Measurements from ENCODE around the gene EMILIN2. TPM values are rescaled to one million over a fixed set of nuclear protein-coding genes. Genes with fewer than 3 reads are reported as not detected.
"Not testable (repeated sequence)": the region's sequence is repeated elsewhere in the genome, so short reads cannot be mapped to it uniquely, and the experiment has no call there.

Gene EMILIN2
- total and polyA plus RNA-seq, 8 donors = 0.43 to 11.0 (median 3.4) TPM

DNA sequence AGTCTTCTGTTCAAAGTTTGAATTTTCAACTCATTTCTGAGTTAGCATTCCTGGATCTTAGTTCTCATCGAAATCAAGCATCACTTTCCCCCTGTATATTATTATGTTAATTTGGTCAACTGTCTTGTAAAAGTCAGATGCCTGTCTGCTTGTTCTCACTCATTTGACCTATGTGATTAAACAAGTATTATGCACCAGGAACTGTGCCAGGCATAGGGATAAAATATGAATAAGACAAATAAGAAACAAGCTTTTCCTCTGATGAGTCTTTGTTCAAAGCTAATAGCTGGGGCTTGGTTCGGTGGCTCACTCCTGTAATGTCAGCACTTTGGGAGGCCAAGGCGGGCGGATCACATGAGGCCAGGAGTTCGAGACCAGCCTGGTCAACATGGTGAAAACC is 19.7 kb upstream of the EMILIN2 start:
- H3K4me3 ChIP-seq = no peak overlapping the region
- no peaks in the 10 kb centered on the region for H3K27me3 ChIP-seq
- ATAC-seq = no peak
- H3K36me3 ChIP-seq = no peaks in the 10 kb centered on the region
- TF ChIP-seq, protein P1, sequence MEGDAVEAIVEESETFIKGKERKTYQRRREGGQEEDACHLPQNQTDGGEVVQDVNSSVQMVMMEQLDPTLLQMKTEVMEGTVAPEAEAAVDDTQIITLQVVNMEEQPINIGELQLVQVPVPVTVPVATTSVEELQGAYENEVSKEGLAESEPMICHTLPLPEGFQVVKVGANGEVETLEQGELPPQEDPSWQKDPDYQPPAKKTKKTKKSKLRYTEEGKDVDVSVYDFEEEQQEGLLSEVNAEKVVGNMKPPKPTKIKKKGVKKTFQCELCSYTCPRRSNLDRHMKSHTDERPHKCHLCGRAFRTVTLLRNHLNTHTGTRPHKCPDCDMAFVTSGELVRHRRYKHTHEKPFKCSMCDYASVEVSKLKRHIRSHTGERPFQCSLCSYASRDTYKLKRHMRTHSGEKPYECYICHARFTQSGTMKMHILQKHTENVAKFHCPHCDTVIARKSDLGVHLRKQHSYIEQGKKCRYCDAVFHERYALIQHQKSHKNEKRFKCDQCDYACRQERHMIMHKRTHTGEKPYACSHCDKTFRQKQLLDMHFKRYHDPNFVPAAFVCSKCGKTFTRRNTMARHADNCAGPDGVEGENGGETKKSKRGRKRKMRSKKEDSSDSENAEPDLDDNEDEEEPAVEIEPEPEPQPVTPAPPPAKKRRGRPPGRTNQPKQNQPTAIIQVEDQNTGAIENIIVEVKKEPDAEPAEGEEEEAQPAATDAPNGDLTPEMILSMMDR (IDR thresholded peaks at IDR 0.05) = no peak
- WGBS, 2 donors = 83 to 91% methylated on average over 5 of the region's 5 CpGs
- DNase-seq = no peak
- no peak overlapping the region for H3K27ac ChIP-seq
- no peak for FAIRE-seq
- no peaks in the 10 kb centered on the region for H3K4me1 ChIP-seq
- intact Hi-C loops (cut with DNase I) = no loop called here
- no peaks in the 10 kb centered on the region for H3K9me3 ChIP-seq

GRCh38 chr18:2836118-2836517 is 10.7 kb upstream of the EMILIN2 start:
- H3K4me3 ChIP-seq; intact Hi-C loops (cut with DNase I); H3K9me3 ChIP-seq; DNase-seq; ATAC-seq; H3K27me3 ChIP-seq; H3K36me3 ChIP-seq; FAIRE-seq; H3K27ac ChIP-seq; H3K4me1 ChIP-seq: not testable (repeated sequence)
- 83 to 87% methylated on average over 3 of the region's 3 CpGs for WGBS, 2 donors

GRCh38 chr18:2837290-2837689 is 9.5 kb upstream of the EMILIN2 start:
- FAIRE-seq; intact Hi-C loops (cut with DNase I); ATAC-seq; H3K27me3 ChIP-seq; H3K4me1 ChIP-seq; DNase-seq; H3K4me3 ChIP-seq; H3K36me3 ChIP-seq; H3K27ac ChIP-seq; H3K9me3 ChIP-seq: not testable (repeated sequence)

- ATAC-seq (no peak), FAIRE-seq (no peak), DNase-seq (no peak)
- Histone ChIP-seq H3K36me3 (no peaks in the 10 kb centered on the region), H3K4me3 (no peak overlapping the region), H3K27ac (no peak overlapping the region), H3K27me3 (no peaks in the 10 kb centered on the region), H3K4me1 (no peaks in the 10 kb centered on the region), H3K9me3 (no peaks in the 10 kb centered on the region)
- intact Hi-C loops (cut with DNase I) = no loop called here
- 84 to 86% methylated on average over 8 of the region's 8 CpGs for whole genome bisulfite sequencing, 2 donors
- TF ChIP-seq, protein P1 (IDR thresholded peaks at IDR 0.05) = no peak
These were observed 7.6 kb upstream of the EMILIN2 start for GRCh38 chr18:2839202-2839601.

DNA sequence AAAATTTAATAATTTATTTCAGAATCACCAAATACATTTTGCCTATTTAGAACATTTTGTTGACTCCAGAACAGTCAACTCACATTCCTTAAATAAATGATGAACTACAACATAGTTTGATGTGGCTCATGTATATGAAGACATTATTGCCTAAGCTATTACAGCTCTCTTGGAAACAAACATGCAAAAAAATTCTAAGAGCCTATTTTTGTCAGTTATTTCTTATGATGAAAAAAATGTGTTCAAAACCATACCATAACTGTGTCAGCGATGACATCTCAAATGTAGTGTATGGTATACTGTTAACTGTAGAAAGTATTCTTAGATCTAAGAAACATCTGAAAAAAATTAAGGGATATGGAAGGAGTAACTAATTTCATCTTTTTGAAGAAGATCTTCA is 6.3 kb upstream of the EMILIN2 start:
- WGBS, 2 donors = 93% methylated on average over 1 of the region's 1 CpG
- no peak for FAIRE-seq
- Histone ChIP-seq H3K9me3 (no peaks in the 10 kb centered on the region), H3K4me1 (no peaks in the 10 kb centered on the region), H3K27ac (no peak overlapping the region), H3K27me3 (no peaks in the 10 kb centered on the region), H3K4me3 (no peak overlapping the region), H3K36me3 (no peaks in the 10 kb centered on the region)
- intact Hi-C loops (cut with DNase I) = no loop called here
- no peak for ATAC-seq
- no peak for DNase-seq
- TF ChIP-seq, protein P1 (IDR thresholded peaks at IDR 0.05) = no peak

DNA sequence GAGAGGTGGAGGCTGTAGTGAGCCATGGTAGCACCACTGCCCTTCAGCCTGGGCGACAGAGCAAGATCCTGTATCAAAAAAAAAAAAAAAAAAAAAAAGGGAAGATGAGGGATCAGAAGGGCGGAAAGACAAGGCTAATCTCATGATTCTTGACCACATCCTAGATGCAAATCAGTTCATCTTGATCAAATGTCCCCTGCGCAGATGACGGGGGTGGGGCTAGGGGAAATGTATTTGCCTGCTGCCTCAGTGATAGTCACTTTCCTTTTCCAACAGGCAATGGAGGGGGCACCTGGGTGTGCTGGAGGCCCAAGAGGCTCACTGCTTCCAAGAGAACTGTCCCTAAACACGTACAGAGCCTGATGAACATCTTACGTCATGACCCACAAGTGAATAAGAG is 3.7 kb upstream of the EMILIN2 start:
- Histone ChIP-seq H3K27me3 (peaks cover 0 to 15% (median 0%) of the 10 kb centered on the region in 4 donors), H3K36me3 (no peaks in the 10 kb centered on the region), H3K9me3 (no peaks in the 10 kb centered on the region), H3K4me3 (no peak overlapping the region), H3K27ac (no peak overlapping the region), H3K4me1 (peaks cover 3 to 7% (median 7%) of the 10 kb centered on the region in 3 donors)
- TF ChIP-seq, protein P1 (IDR thresholded peaks at IDR 0.05) = no peak
- 81 to 85% methylated on average over 6 of the region's 6 CpGs for whole genome bisulfite sequencing, 2 donors
- DNase-seq (peak in 1 of 6 donors; percentile 44), FAIRE-seq (no peak), ATAC-seq (peak in 1 of 4 donors; percentile 6)
- intact Hi-C loops (cut with DNase I) = no loop called here

Measured in pancreas (tissue), 10 donors.